Esophagus squamous epithelium (tissue), 4 donors: Measurements from ENCODE around the gene C1QL1.

Source experiments
- POLR2A ChIP-seq, 4 donors: fragments of 450-650 bp; IDR thresholded peaks; one replicate each; pipeline ENCODE4 v1.6.1; 2017; ENCODE audit warnings: antibody characterized with exemption in 4 of 4, mild to moderate bottlenecking in 4 of 4, moderate library complexity in 3 of 4
- TF ChIP-seq, protein P1 (sequence below), 6 experiments: fragments of 450-650 bp in 4 of 6; fragments of 200-600 bp in 2 of 6; sonication (generic) in 2 of 6; IDR thresholded peaks; one replicate each; pipeline ENCODE4 v1.5.1; 2016 to 2019; ENCODE audit warnings: antibody characterized with exemption in 6 of 6, mild to moderate bottlenecking in 4 of 6, moderate library complexity in 4 of 6

DNA sequence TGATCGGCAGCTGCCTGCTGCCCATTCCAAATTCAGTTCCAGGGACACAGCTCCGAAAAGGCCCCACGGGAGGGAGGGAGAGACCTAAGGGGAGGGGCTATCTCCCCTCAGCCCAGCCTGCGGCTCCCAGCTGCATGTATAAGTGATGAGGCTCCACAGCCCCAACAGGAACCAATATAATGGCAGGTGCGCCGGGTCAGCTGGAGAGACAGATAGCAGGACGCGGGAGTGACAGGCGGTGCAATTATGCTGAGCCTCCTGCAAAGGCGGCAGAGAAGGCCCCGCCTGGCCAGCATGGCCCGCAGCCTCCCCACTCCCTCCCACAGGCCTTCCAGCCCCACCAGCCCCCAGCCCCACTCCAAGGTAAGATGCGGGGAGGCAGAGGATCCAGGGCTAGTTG lies 8.1 kb upstream of the C1QL1 start:
- TF ChIP-seq, protein P1, sequence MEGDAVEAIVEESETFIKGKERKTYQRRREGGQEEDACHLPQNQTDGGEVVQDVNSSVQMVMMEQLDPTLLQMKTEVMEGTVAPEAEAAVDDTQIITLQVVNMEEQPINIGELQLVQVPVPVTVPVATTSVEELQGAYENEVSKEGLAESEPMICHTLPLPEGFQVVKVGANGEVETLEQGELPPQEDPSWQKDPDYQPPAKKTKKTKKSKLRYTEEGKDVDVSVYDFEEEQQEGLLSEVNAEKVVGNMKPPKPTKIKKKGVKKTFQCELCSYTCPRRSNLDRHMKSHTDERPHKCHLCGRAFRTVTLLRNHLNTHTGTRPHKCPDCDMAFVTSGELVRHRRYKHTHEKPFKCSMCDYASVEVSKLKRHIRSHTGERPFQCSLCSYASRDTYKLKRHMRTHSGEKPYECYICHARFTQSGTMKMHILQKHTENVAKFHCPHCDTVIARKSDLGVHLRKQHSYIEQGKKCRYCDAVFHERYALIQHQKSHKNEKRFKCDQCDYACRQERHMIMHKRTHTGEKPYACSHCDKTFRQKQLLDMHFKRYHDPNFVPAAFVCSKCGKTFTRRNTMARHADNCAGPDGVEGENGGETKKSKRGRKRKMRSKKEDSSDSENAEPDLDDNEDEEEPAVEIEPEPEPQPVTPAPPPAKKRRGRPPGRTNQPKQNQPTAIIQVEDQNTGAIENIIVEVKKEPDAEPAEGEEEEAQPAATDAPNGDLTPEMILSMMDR (IDR thresholded peaks at IDR 0.05), result no peak
- TF ChIP-seq POLR2A (IDR thresholded peaks at IDR 0.05), result no peak
